ENCODE measurements around the gene PRR18.

Gene PRR18

DNA sequence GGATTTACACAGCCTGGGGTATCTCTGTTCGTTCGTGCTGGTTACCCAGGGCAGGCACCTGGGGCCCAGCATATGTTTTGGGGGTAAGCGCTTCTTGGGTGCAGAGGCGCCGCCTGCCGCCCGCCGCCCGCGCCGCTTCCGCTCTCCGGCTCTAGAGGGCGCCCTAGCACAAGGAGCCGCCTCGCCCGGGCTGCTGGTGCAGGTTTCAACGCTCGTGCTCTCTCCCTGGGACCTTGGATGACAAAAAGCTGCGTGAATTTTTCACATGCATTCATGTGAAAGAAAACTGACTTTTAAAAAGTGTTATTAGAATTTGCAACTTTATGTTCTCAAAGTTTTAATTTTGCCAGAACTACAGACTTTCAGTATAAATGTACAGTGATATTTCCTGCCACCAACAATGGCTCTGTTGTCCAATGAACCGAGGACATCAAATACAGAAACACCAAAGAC is 32.5 kb downstream of the PRR18 start:
- DNase-seq (ENCODE audit: low read depth in 2 of 2) = peak; percentile 67 to 72

DNA sequence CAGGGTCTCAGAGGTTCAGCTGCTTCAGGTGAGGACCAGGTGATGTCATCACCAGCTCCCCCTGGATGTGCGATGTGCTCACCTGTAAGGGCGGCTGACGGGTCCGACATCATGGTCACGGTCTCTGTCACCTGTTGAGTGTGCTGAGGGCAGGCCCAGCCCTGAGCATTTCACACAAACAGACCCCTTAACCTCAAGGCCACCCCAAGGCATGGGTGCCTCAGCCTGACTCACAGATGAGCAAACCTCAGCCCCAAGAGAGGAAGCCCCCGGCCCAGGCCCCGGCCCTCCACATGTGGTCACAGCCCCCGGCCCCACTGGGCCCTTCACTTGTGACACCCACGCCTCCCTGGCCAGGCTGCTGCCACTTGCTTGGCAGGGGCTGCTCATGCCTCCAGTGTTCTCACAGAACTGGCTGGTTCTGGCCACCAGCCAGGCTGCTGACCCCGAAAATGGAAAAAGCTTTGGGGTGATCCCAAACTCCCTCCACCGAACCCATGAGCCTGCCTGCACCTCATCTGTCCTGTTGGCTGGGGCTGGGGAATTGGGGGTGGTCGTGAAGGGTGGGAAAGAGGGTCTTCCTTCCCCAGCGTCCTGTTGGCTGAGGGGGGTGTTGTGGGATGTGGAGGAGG is 33.3 kb downstream of the PRR18 start:
- DNase-seq (ENCODE audit: low read depth in 2 of 2) = no peak

DNA sequence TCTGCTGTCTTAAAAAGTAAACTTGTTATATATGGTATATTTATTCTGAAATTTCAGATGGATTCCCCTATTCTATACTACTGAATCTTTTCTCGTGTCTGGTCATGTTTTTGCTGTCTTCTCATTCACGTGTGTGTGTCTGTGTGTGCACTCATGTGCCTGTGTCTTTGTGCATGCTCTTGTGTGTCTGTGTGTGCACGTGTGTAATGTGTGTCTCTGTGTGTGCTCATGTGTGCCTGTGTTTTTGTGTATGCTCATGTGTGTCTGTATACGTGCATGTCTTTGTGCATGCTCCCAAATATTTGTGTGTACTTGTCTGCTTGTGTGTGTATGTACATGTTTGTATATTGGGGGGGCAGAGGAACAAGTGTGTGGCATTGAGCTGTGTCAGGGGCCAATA is 34.0 kb downstream of the PRR18 start:
- DNase-seq (ENCODE audit: low read depth in 2 of 2) = no peak

DNA sequence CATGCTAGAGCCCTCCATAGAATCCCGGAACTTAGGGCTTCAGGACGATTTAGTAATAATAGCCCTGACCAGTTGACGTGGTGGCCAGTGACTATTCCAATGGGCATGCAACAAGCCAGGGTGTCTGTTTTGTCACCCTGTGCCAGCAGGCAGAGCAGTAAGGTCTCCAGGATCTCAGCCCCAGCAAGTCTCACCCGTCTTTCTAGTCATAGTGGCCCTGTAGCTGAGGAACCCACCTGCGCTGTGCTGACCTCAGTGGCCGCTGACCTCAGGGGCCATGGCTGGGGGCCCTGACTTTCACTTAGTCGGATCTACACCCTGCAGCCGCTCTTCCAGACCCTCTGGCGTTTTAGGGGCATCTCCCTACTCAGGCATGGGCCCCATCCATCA is 36.8 kb downstream of the PRR18 start:
- DNase-seq (ENCODE audit: low read depth in 2 of 2) = no peak

DNA sequence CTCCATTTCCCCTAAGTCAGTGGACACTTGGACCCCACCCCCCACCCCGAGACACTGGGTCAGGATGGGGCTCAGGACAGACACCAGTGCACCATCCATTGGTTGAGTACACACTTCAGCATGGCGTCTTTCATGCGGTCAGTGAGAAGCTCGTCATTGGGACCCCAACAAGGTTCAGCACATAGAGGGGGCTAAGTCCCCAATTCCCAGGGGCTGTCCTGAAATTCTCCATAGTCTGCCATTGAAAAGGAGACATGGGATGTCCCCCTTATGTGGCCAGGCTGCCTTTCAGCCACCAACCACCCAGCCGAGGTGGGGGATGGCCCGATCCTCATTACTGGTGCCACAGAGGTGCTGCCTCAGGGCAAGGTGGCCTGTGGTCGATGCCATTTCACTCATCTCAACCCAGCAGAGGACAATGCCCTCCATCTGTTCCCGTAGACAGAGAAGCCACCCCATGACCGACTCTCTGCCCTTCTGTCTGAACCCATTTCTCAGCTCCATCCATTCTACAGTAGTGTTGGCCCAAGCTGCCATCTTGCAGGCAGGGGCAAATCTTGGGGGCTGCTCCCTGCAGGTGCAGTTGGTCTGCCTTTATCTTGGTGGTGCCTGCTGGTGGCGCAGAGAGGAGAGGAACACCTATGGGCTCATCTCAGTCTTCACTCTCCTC is 37.4 kb downstream of the PRR18 start:
- no peak for DNase-seq (ENCODE audit: low read depth in 2 of 2)

DNA sequence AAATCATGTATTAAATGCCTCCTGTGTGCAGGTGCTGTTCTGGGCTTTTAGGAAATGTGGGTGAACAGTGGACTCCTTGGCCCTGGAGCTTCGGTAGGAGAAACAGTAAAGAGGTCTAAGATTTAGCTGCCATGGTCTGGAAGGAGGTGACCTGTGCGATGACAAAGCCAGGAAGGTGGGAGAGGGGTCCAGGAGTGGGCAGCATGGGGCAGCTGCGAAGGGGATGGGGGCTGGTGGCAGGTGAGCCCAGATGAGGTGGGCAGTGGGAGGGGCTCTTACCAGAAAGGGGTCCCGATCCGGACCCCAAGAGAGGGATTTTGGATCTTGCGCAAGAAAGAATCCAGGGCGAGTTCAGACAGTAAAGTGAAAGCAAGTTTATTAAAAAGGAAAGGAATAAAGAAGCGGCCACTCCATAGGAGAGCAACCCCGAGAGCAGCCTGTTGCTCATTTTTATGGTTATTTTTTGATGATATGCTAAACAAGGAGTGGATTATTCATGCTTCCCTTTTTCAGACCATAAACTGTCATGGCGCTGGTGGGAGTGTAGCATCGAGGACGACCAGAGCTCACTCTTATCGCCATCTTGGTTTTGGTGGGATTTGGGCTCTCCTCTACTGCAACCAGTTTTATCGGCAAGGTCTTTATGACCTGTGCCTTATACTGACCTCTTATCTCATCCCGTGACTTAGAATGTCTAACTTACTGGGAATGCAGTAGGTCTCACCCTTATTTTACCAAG is 38.7 kb downstream of the PRR18 start:
- DNase-seq (ENCODE audit: low read depth in 2 of 2) = no peak

DNA sequence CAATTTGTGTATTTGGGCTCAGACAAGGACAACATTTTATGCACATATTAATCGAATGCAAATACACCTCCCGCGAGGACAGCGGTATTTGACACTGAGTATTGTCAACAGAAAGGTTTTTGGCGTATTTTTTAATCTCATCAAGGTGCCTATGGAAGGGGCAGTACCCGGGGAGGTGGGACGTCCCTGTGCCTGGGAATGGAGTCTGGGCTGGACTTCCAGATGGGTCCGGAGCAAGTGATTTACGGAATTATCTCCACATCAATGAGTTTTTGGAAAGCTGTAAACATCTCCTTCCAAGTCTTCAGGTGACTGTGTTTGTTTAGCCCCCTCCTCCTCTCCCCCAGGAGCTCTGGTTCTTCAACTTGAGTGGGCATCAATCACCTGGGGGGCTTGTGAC is 39.8 kb downstream of the PRR18 start:
- no peak for DNase-seq (ENCODE audit: low read depth in 2 of 2)

DNA sequence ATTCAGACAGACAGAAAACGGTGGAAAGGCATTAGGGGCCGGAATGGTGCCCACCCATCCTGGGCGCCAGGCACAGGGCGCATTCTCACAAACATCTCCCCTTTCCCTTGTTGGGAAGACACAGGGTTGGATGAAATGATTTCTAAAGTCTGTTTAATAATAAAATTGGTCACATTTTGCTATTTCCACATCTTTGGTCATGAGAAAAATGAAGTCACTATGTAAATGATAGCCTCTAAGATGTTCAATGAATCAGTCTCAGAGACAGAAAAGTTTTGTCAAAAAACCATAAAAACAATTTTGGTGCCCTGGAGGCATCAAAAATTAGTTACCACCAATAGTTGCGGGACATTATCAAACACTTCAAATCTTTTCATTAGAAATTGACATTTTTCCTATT is 40.7 kb downstream of the PRR18 start:
- DNase-seq (ENCODE audit: low read depth in 2 of 2) = no peak

DNA sequence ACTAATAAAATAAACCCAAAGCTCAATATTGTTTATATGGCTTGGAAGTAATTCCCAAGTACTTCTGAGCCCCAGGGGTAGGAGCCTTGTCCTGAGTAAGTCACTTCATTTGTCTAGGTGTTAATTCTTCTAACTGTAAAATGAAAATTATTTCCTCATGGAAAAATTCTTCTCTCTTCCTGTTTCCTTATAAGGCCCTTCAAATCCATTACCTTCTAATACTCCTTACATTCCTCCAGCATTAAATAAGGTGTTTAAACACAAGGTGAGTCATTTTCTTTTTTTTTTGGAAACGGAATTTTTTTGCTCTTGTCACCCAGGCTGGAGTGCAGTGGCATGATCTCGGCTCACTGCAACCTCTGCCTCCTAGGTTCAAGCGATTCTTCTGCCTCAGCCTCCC is 41.9 kb downstream of the PRR18 start:
- DNase-seq (ENCODE audit: low read depth in 2 of 2) = no peak

DNA sequence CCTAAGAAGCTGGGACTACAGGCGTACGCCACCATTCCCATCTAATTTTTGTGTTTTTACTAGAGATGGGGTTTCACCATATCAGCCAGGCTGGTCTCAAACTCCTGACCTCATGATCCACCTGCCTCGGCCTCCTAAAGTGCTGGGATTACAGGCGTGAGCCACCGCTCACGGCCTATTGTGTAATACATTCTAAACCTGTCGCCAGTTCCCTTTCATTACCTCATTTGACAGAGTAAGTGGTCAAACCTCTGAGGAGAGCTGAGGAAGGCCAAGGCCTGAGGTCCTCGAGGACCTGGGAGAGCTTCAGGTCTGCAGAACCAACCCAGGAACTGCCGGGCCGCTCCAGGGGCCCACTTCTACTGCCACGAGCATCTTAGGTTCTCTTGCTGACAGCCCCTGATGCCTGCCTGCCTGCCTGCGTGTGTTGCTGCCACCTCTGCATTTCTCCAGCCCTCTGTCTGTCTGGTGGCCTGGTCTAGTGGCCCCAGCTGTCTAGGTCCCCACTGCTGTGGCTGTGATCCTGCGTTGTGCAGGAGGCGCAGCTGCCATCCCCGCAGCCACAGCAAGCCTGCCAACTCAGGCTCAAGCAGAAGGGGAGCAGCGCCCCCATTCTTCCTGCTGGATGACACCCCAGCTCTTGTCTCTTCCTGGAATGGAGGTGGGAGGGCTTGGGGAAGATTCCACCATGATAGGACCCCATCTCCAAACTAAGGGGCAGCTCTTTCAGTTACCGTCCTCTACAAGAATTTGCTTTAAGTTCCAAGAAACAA is 45.3 kb downstream of the PRR18 start:
- DNase-seq (ENCODE audit: low read depth in 2 of 2) = no peak

DNA sequence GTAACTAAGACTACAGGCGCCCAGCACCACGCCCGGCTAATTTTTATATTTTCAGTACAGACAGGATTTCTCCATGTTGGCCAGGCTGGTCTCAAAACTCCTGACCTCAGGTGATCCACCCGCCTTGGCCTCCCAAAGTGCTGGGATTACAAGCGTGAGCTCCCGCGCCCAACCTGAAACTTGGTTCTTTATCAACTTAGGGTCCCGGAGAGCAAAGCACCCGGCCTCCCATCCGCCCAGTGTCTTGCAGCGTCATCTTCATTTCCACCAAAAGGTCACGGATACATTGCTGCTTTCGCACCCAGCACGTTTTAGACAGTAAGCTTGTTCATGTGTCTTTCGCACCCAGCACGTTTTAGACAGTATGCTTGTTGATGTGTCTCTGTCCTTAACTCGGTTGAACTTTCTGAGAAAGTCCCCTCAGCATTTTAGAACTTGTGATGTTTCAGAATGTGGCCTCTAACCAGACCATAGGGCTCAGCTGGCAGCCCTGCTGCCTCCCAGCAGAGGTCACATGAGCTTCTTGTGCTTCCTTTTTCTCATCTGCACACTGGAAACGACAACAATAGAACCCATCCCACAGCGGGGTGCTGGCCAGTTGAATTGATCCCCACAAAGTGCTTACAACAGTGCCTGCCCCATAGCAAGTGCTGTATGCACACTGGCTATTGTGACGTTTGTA is 48.8 kb downstream of the PRR18 start:
- no peak for DNase-seq (ENCODE audit: low read depth in 2 of 2)

DNA sequence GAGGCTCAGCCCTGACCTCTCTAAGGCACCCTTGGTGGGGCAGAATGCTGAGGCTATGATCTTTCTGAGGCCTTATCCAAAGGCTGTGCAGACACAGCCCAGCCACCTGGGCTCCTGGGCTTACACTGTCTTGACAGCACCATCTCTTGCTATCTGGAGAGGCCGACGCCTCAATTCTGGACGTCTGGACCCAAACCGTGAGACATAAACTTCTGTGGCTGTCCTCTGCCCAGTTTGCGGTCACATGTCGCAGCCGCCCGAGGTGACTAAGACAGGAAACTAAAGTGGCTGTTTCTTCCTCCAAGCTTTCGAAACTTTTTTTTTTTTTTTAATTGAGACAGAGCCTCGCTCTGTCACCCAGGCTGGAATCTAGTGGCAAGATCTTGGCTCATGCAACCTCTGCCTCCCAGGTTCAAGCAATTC is 49.3 kb downstream of the PRR18 start:
- no peak for DNase-seq (ENCODE audit: low read depth in 2 of 2)

DNA sequence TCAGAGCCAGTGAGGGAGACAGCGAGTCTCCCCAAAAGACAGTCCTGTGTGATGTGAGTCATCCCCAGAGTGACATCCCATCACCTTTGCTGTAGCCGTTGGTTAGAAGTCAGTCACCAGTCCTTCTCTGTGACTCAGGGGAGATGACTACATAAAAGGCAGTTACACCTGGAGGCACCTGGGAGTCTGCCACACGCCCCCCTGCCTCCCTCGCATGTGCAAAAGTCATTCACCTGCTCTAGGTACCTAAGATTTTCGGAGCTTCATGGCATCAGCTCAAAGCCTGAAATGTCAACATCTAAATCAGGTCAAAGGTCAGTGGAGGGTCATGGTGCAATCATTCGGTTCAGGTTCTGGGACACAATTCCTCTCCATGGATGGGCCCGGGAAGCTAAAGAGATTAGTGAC is 50.3 kb downstream of the PRR18 start:
- DNase-seq (ENCODE audit: low read depth in 2 of 2) = no peak
